ENCODE results near the gene KRT1. TPM values are rescaled to one million over a fixed set of nuclear protein-coding genes. Genes with fewer than 3 reads are reported as not detected.

KRT1 gene
- total RNA-seq, 2 experiments from 2014 or later = not detected

DNA sequence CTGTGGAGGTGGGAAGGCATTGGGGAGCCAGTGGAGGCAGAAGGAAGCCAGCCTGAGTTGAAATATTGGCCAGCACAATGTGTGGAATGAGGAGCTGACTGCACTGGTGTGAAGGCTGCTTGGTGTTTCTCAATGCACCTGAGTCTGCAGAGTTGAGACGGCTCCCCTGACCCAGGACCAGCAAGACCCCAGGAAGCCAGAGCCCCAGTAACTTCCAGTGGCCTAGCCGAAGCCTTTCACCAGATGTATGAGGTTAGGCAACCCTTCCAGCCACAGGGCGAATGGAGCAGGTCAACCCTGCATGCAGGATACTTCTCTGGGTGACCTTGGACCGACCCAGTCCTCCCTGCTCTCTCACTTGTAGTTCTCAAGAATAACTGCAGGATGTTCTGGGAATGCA is 48.9 kb downstream of the KRT1 start:
- POLR2A ChIA-PET = no interaction called here
- Mint-ChIP-seq H3K27ac (peak overlapping the region; percentile 89), H3K4me3 (peak overlapping the region; percentile 47)

DNA sequence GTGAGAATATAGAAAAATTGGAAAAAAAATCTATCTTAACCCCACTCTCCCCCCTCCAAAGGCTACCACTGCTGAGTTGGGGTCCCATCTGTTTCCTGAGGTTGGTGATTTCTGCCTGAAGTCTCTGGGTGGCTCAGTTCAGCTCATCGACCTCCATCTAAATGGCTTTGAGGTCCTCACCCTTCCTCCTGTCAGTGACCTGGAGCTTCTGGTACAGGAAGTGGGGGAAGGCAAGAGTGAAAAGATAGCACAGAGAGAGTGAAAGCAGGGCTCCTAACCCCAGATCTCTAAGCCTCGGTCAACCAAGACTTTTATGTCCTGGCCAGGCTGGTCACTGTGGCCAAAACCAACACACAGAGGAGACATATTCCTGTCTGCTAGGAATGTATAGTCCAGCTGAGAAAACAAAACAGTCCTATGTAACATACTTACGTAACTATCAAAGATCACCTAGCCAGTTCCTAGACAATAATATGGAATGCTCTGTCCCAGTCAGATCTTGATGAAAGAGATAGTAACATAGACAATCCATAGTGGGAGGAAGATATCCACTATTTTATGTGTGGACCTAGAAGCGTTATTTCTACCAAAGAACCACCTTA is 49.5 kb downstream of the KRT1 start:
- ATAC-seq (no peak), DNase-seq (no peak)
- peak overlapping the region; percentile 89 for H3K27ac Mint-ChIP-seq

More for the DNA sequence above, 48.9 kb downstream of the KRT1 start:
- no peak for ATAC-seq
- H3K27me3 Mint-ChIP-seq = no peaks in the 10 kb centered on the region
- CTCF ChIA-PET = interaction anchor here (0.8 to 1.6 kb wide), 2 partner anchors 49 to 239 kb away, joined by 3 read pairs; no protein-coding TSS in a partner anchor
- peaks cover 73% of the 10 kb centered on the region for H3K4me1 Mint-ChIP-seq
- no peak for DNase-seq
- H3K36me3 Mint-ChIP-seq (ENCODE audit: low read depth) = no peaks in the 10 kb centered on the region
- intact Hi-C loops (cut with DNase I, micrococcal nuclease) = no loop called here
- no peaks in the 10 kb centered on the region for H3K9me3 Mint-ChIP-seq (ENCODE audit: low read depth)

DNA sequence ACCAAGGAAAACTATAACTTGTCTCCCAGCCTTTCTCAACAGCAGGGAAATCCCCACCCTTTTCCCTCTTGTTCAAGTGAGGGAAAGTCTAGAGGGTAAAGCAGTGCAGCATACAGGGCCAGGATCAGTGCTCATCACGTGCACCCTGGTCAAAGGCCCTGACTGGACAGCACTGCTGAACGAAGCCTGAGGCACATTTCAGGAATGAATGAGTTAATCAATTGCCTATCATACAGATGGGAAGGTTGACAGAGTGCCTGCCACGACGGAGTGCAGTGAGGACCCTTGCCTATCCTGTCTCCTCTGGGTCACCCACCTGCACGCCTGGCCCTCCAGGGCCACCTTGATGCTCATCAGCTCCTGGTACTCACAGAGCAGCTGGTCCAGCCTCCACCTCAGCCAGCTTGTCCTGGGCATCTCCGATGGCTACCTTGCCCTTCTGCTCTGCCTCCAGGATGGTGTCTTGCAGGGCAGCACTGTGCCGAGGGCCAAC is 50.2 kb downstream of the KRT1 start:
- no peaks in the 10 kb centered on the region for H3K27me3 Mint-ChIP-seq
- H3K36me3 Mint-ChIP-seq (ENCODE audit: low read depth) = no peaks in the 10 kb centered on the region
- H3K27ac Mint-ChIP-seq = peak overlapping the region; percentile 89
- no peak for ATAC-seq
- intact Hi-C loops (cut with DNase I, micrococcal nuclease) = no loop called here
- peak overlapping the region; percentile 47 for H3K4me3 Mint-ChIP-seq
- peaks cover 78% of the 10 kb centered on the region for H3K4me1 Mint-ChIP-seq
- no peak for DNase-seq
- ChIA-PET CTCF (no interaction called here), POLR2A (no interaction called here)
- no peaks in the 10 kb centered on the region for H3K9me3 Mint-ChIP-seq (ENCODE audit: low read depth)

More for the DNA sequence above, 49.5 kb downstream of the KRT1 start:
- intact Hi-C loops (cut with DNase I, micrococcal nuclease) = no loop called here
- Mint-ChIP-seq H3K4me3 (peak overlapping the region; percentile 47), H3K36me3 (ENCODE audit: low read depth) (no peaks in the 10 kb centered on the region), H3K27me3 (no peaks in the 10 kb centered on the region), H3K4me1 (peaks cover 74% of the 10 kb centered on the region), H3K9me3 (ENCODE audit: low read depth) (no peaks in the 10 kb centered on the region)
- ChIA-PET POLR2A (no interaction called here), CTCF (interaction anchor here (0.8 kb wide), 1 partner anchor 49 kb away, joined by 3 read pairs; no protein-coding TSS in a partner anchor)

DNA sequence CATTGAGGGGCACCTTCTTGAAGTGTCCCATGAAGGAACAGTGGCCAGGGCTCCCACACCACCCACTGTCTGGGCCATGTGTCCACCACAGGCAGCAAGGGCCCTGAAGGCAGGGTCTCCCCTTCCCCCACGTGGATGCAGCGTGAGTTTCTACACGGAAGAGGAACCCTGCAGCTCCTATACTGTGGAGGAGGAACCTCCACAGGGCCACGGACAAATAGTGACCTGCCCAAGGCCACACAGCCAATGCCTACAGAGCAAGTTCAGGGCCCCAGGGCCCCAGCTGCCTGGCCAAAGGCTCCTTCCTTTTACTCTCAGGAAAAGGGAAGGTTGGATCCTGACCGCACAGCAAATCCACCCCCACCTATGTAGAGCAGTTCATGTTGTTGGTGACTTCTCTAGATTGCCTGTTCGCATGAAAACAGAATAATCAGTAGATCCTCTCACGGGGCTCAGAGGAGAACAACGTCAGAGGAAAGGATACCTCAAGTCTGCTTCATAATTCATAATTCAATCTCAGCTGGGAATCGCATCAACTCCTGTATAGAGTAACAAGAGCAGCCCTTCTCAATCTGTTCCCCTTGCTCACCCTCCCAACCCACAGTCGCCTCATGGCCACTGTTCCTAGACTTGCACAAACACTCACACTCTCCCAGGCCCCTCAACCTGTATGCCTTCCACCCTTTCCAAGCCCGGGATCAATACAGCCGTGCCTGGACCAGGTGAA is 50.8 kb downstream of the KRT1 start:
- ChIA-PET CTCF (no interaction called here), POLR2A (no interaction called here)
- peak overlapping the region; percentile 47 for H3K4me3 Mint-ChIP-seq
- ATAC-seq (no peak), DNase-seq (no peak)
- H3K4me1 Mint-ChIP-seq = peaks cover 79% of the 10 kb centered on the region
- H3K36me3 Mint-ChIP-seq (ENCODE audit: low read depth) = no peaks in the 10 kb centered on the region
- H3K9me3 Mint-ChIP-seq (ENCODE audit: low read depth) = no peaks in the 10 kb centered on the region
- peak overlapping the region; percentile 89 for H3K27ac Mint-ChIP-seq
- intact Hi-C loops (cut with DNase I, micrococcal nuclease) = no loop called here
- no peaks in the 10 kb centered on the region for H3K27me3 Mint-ChIP-seq

DNA sequence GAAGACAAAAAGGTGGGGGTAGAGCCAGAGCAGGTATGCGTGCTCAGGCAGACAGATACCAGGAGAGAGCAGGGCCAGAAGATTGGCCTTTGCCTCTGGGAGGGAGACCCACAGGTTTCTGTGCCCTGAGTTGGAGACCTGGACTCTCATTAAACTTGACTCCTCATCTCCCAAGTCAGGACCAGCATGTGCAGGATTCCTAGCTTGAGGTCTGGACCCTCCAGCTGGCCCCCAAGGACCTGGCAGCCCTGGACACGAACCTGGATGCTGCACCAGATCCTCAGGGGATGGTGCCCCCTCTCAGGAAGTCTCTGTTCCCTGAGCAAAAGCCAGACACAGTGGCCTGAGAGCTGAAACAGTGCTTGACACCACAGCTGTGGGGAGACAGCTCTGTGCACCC is 51.4 kb downstream of the KRT1 start:
- CTCF ChIA-PET = no interaction called here
- ATAC-seq (no peak), DNase-seq (no peak)
- peak overlapping the region; percentile 58 for H3K27ac Mint-ChIP-seq
- H3K4me1 Mint-ChIP-seq = peaks cover 75% of the 10 kb centered on the region
- H3K27me3 Mint-ChIP-seq = no peaks in the 10 kb centered on the region
- no peaks in the 10 kb centered on the region for H3K36me3 Mint-ChIP-seq (ENCODE audit: low read depth)
- POLR2A ChIA-PET = no interaction called here
- H3K9me3 Mint-ChIP-seq (ENCODE audit: low read depth) = no peaks in the 10 kb centered on the region
- peak overlapping the region; percentile 47 for H3K4me3 Mint-ChIP-seq
- intact Hi-C loops (cut with DNase I, micrococcal nuclease) = no loop called here

DNA sequence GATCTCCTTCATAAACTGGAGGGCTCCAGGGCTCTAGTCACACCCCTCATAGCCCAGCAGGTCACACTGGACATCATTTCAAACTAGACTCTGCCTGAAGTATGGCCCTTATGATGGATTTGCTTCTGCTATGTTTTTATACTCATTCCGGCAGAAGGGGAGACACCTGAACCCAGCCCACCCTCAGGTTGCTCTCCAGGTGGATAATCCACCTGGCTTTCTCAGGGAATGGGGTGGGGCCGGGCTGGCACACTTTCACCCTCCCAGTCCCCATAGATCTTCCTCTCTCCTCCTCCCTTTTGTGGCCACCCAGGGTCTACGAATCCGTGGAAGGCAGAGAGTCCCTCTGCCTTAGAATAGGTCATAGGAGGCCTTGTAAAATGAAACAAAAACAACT is 52.1 kb downstream of the KRT1 start:
- Mint-ChIP-seq H3K4me1 (peaks cover 68% of the 10 kb centered on the region), H3K36me3 (ENCODE audit: low read depth) (peaks cover 2% of the 10 kb centered on the region)

DNA sequence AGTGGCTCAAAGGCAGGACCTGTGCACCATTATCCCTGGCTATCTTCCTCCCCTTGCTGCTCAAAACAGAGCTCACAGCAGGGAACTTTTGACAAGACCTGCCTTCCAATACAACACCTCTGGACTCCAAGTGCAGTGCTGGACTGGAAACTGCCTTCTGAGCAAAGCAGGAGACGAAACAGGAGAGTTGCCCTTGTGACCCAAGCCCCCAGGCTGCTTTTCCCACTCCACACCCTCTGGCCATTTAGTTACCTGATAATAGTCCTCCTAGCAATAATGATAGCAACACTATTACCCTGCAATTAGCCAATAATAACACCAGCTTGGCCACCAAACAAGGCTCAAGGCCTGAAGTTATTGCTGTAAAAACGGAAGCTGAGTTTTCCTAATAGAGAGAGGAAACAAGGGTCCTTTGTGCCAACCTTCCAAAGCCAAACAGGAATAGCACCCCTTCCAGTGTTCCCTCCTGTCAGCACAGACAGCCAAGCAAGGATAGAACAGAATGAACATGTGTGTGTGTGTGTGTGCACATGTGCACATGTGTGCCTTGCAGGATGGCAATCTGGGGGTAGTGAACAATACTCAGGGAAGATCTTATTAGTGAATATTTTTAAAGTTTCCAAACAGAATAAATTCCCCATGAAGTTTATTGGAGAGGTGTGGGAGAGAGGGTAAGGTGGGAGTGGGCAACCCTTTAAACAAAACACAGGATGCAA is 52.7 kb downstream of the KRT1 start:
- ChIA-PET CTCF (interaction anchor here (0.7 to 1.6 kb wide), 2 partner anchors 28 to 253 kb away, joined by 3 read pairs; no protein-coding TSS in a partner anchor), POLR2A (no interaction called here)
- no peaks in the 10 kb centered on the region for H3K27me3 Mint-ChIP-seq
- ATAC-seq (no peak), DNase-seq (no peak)
- H3K36me3 Mint-ChIP-seq (ENCODE audit: low read depth) = peaks cover 2% of the 10 kb centered on the region
- H3K9me3 Mint-ChIP-seq (ENCODE audit: low read depth) = peaks cover 2% of the 10 kb centered on the region
- intact Hi-C loops (cut with DNase I, micrococcal nuclease) = no loop called here
- H3K27ac Mint-ChIP-seq = no peak overlapping the region
- peaks cover 65% of the 10 kb centered on the region for H3K4me1 Mint-ChIP-seq
- no peak overlapping the region for H3K4me3 Mint-ChIP-seq

More for the DNA sequence above, 52.1 kb downstream of the KRT1 start:
- no peaks in the 10 kb centered on the region for H3K27me3 Mint-ChIP-seq
- no peaks in the 10 kb centered on the region for H3K9me3 Mint-ChIP-seq (ENCODE audit: low read depth)
- POLR2A ChIA-PET = no interaction called here
- intact Hi-C loops (cut with DNase I, micrococcal nuclease) = no loop called here
- no peak for ATAC-seq
- H3K27ac Mint-ChIP-seq = peak overlapping the region; percentile 45
- H3K4me3 Mint-ChIP-seq = peak overlapping the region; percentile 42
- DNase-seq = no peak
- CTCF ChIA-PET = no interaction called here

Other genes starting within 250 kb of the KRT1 start
- not detected for gene KRT75, start 246.0 kb downstream of the KRT1 start, total RNA-seq
- not detected for gene KRT6B, start 228.3 kb downstream of the KRT1 start, total RNA-seq
- gene KRT6C, start 206.6 kb downstream of the KRT1 start, total RNA-seq = not detected
- not detected for gene KRT6A, start 187.2 kb downstream of the KRT1 start, total RNA-seq
- not detected for gene KRT5, start 160.0 kb downstream of the KRT1 start, total RNA-seq
- gene KRT71, start 127.3 kb downstream of the KRT1 start, total RNA-seq = not detected
- not detected for gene KRT74, start 106.6 kb downstream of the KRT1 start, total RNA-seq
- 1 to 10 TPM; 3.2 TPM for gene KRT72, start 78.9 kb downstream of the KRT1 start, total RNA-seq
- gene KRT73, start 61.8 kb downstream of the KRT1 start, total RNA-seq = 1 to 10 TPM; 1.7 to 1.9 TPM
- not detected for gene KRT2, start 28.2 kb downstream of the KRT1 start, total RNA-seq
- not detected for gene KRT77, start 23.1 kb upstream of the KRT1 start, total RNA-seq
- not detected for gene KRT76, start 96.9 kb upstream of the KRT1 start, total RNA-seq
- gene KRT3, start 115.7 kb upstream of the KRT1 start, total RNA-seq = not detected
- not detected for gene KRT4, start 133.7 kb upstream of the KRT1 start, total RNA-seq
- under 1 TPM; 0.09 to 0.16 TPM for gene KRT79, start 153.9 kb upstream of the KRT1 start, total RNA-seq
- gene KRT78, start 168.6 kb upstream of the KRT1 start, total RNA-seq = not detected
- gene KRT8, start 224.7 kb upstream of the KRT1 start, total RNA-seq = 1 to 10 TPM in 1 of 2 experiments, under 1 TPM in 1; 0.56 to 1.1 TPM

Data from activated CD4-positive, alpha-beta T cell treated with anti-CD3 and anti-CD28 coated beads for 36 hours (primary cell).